Brain microvascular endothelial cell (primary cell): ENCODE results near the gene POLE.

Experiments
- DNase-seq: peaks from one replicate; pipeline ENCODE4 v3.0.0-alpha.2; 2020
- H3K27ac ChIP-seq: fragments of 250-450 bp; sonication (Bioruptor Pico); 2 replicates; pipeline ENCODE4 v1.5.1; 2020; ENCODE audit warnings: mild to moderate bottlenecking, moderate library complexity
- H3K27me3 ChIP-seq: fragments of 250-450 bp; sonication (Bioruptor Pico); replicated peaks from 2 replicates; pipeline ENCODE4 v1.5.1; 2020; ENCODE audit warnings: mild to moderate bottlenecking
- H3K36me3 ChIP-seq: fragments of 250-450 bp; sonication (Bioruptor Pico); replicated peaks from 2 replicates; pipeline ENCODE4 v1.5.1; 2020; ENCODE audit warnings: mild to moderate bottlenecking
- H3K4me3 ChIP-seq: 2 replicates; pipeline ENCODE4 v1.5.1; 2011; ENCODE audit warnings: low read depth, mild to moderate bottlenecking, control low read depth, low read length, moderate library complexity
- CTCF ChIP-seq: IDR thresholded peaks from 2 replicates; pipeline ENCODE4 v1.5.1; 2011; ENCODE audit warnings: low read depth, mild to moderate bottlenecking, moderate library complexity, low read length, control low read depth, inconsistent platforms; ENCODE audit errors: missing control alignments
- in situ Hi-C: cut with HindIII; loops from 2 replicates; pipeline ENCODE4 v1.10.0; 2017; ENCODE audit warnings: low sequenced_read_pairs, low pct_ligation_motif_present

Gene POLE

GRCh38 chr12:132731574-132731973, 44.4 kb upstream of the POLE start:
- in situ Hi-C loops = no loop called here
- Histone ChIP-seq H3K27ac (no peak overlapping the region), H3K27me3 (no peaks in the 10 kb centered on the region), H3K4me3 (no peak overlapping the region), H3K36me3 (peaks cover 73% of the 10 kb centered on the region)
- TF ChIP-seq CTCF = no peak
- no peak for DNase-seq

DNA sequence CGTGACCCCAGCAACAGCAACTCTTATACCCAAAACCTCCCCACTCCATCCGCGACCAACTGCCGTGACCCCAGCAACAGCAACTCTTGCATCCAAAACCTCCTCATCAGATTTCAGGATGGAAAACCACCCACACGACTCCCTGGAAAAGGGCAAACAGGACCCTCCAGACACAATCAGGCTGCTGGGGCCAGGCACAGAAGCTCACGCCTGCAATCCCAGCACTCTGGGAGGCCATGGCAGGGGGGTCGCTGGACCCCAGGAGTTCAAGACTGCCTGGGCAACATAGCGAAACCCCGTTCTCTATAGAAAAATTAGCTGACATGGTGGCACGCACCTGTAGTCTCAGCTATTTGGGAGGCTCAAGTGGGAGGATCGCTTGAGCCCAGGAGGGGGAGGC, 43.2 kb upstream of the POLE start:
- Histone ChIP-seq H3K4me3 (no peak overlapping the region), H3K36me3 (peaks cover 69% of the 10 kb centered on the region), H3K27me3 (no peaks in the 10 kb centered on the region), H3K27ac (no peak overlapping the region)
- no peak for DNase-seq
- no peak for TF ChIP-seq CTCF
- in situ Hi-C loops = no loop called here

GRCh38 chr12:132729541-132730320, 42.6 kb upstream of the POLE start:
- in situ Hi-C loops = no loop called here
- no peak for TF ChIP-seq CTCF
- Histone ChIP-seq H3K27me3 (no peaks in the 10 kb centered on the region), H3K4me3 (no peak overlapping the region), H3K36me3 (peaks cover 69% of the 10 kb centered on the region), H3K27ac (no peak overlapping the region)
- peak; percentile 11 for DNase-seq

- Histone ChIP-seq H3K36me3 (peaks cover 68% of the 10 kb centered on the region), H3K4me3 (no peak overlapping the region), H3K27ac (no peak overlapping the region), H3K27me3 (no peaks in the 10 kb centered on the region)
- in situ Hi-C loops = no loop called here
- no peak for DNase-seq
- no peak for TF ChIP-seq CTCF
These were observed 41.4 kb upstream of the POLE start for GRCh38 chr12:132728502-132728901.

- H3K4me3 ChIP-seq = no peak overlapping the region
- in situ Hi-C loops = no loop called here
- DNase-seq = no peak
- H3K27ac ChIP-seq = no peak overlapping the region
- no peak for TF ChIP-seq CTCF
- peaks cover 79% of the 10 kb centered on the region for H3K36me3 ChIP-seq
- H3K27me3 ChIP-seq = no peaks in the 10 kb centered on the region
These were observed 40.1 kb upstream of the POLE start for GRCh38 chr12:132727091-132727794.
